ENCODE results near the gene STIM1.
"Not testable (repeated sequence)": the region's sequence is repeated elsewhere in the genome, so short reads cannot be mapped to it uniquely, and the experiment has no call there.

The STIM1 gene

GRCh38 chr11:3989921-3990290, 134.4 kb downstream of the STIM1 start:
- no peak for DNase-seq

- no peak for DNase-seq
These were observed 134.9 kb downstream of the STIM1 start for GRCh38 chr11:3990406-3990805.

GRCh38 chr11:3992964-3993363, 137.5 kb downstream of the STIM1 start:
- DNase-seq = no peak

- no peak for DNase-seq
These were observed 138.7 kb downstream of the STIM1 start for GRCh38 chr11:3994030-3994640.

- DNase-seq = no peak
These were observed 139.8 kb downstream of the STIM1 start for GRCh38 chr11:3995307-3995706.

GRCh38 chr11:3995949-3996554, 140.6 kb downstream of the STIM1 start:
- no peak for DNase-seq

GRCh38 chr11:3996651-3997050, 141.2 kb downstream of the STIM1 start:
- no peak for DNase-seq

GRCh38 chr11:4004753-4005152, 149.3 kb downstream of the STIM1 start:
- DNase-seq = not testable (repeated sequence)

GRCh38 chr11:4006946-4007680, 151.6 kb downstream of the STIM1 start:
- no peak for DNase-seq

GRCh38 chr11:4008116-4008515, 152.7 kb downstream of the STIM1 start:
- DNase-seq = no peak

GRCh38 chr11:4016602-4017001, 161.1 kb downstream of the STIM1 start:
- not testable (repeated sequence) for DNase-seq

GRCh38 chr11:4017129-4017528, 161.7 kb downstream of the STIM1 start:
- DNase-seq = no peak

GRCh38 chr11:4018641-4019040, 163.2 kb downstream of the STIM1 start:
- DNase-seq = no peak

- no peak for DNase-seq
These were observed 164.4 kb downstream of the STIM1 start for GRCh38 chr11:4019891-4020290.

- DNase-seq = no peak
These were observed 167.2 kb downstream of the STIM1 start for GRCh38 chr11:4022669-4023068.

GRCh38 chr11:4025248-4025966, 169.9 kb downstream of the STIM1 start:
- no peak for DNase-seq

GRCh38 chr11:4025967-4026324, 170.5 kb downstream of the STIM1 start:
- DNase-seq = no peak

GRCh38 chr11:4026389-4026788, 170.9 kb downstream of the STIM1 start:
- DNase-seq = no peak

- no peak for DNase-seq
These were observed 172.3 kb downstream of the STIM1 start for GRCh38 chr11:4027746-4028145.

GRCh38 chr11:4030197-4030596, 174.7 kb downstream of the STIM1 start:
- no peak for DNase-seq

GRCh38 chr11:4032097-4032496, 176.6 kb downstream of the STIM1 start:
- DNase-seq = no peak

- no peak for DNase-seq
These were observed 180.5 kb downstream of the STIM1 start for GRCh38 chr11:4035985-4036384.

GRCh38 chr11:4039011-4039410, 183.5 kb downstream of the STIM1 start:
- no peak for DNase-seq

- DNase-seq = no peak
These were observed 185.0 kb downstream of the STIM1 start for GRCh38 chr11:4040461-4040860.

Data from NCI-H2081 treated with DMSO at 0.1 percent for 48 hours (cell line).